ENCODE measurements around the gene CCDC74B.
"Not testable (repeated sequence)": the region's sequence is repeated elsewhere in the genome, so short reads cannot be mapped to it uniquely, and the experiment has no call there.

Gene CCDC74B

DNA sequence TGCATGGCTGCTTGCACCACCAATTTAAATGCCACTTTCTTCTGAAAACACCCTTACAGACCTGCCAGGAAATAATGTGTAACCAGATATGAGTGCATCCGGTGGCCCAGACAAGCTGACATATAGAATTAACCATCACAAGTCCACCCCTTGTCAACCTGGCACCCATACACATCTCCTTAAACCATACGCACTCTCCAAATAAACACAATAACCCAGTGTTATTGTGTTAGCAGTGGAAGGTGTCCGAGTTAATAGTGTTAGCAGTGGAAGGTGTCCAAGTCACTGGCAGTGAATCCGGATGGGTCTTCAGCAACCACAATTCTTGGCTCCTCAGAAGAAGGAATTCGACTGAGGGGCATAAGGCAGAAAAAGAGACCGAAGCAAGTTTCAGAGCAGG lies 3.6 kb upstream of the CCDC74B start:
- FAIRE-seq = not testable (repeated sequence)

DNA sequence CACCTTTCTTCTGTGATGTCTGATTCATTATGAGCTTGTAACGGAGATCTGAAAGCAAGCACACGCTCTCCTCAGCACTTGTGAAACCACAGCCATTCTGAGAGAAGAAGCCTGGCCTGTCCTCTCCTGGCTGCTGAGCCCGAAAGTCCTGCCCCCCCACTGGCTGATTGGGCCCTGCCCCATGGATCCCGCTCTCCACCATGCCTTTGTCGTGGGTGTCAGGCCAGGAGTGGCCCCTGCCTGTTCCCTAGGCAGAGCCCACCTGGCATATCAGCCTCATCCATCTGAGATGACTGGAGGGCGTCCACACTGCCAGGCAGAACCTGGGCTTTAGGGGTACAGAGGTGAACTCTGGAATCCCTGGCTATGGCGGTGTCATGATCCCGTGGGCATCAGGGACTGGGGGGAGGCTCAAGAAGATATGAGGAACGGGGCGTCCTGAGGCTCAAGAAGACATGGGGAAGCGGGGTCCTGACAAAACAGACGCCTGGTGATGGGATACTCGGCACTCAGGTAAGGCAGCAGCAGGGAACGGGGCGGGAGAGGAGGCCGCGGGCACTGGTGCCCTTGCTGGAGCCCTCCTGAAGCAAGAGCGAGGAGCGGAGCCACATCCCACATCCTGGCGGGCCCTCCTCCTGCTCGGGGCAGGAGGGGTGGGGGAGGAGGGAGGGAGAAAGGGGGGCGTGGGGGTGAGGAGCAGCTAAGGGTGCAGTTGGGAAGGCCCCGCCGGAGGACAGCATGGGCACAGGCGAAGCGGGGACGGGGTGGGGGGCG lies 1.5 kb downstream of the CCDC74B start:
- not testable (repeated sequence) for FAIRE-seq

DNA sequence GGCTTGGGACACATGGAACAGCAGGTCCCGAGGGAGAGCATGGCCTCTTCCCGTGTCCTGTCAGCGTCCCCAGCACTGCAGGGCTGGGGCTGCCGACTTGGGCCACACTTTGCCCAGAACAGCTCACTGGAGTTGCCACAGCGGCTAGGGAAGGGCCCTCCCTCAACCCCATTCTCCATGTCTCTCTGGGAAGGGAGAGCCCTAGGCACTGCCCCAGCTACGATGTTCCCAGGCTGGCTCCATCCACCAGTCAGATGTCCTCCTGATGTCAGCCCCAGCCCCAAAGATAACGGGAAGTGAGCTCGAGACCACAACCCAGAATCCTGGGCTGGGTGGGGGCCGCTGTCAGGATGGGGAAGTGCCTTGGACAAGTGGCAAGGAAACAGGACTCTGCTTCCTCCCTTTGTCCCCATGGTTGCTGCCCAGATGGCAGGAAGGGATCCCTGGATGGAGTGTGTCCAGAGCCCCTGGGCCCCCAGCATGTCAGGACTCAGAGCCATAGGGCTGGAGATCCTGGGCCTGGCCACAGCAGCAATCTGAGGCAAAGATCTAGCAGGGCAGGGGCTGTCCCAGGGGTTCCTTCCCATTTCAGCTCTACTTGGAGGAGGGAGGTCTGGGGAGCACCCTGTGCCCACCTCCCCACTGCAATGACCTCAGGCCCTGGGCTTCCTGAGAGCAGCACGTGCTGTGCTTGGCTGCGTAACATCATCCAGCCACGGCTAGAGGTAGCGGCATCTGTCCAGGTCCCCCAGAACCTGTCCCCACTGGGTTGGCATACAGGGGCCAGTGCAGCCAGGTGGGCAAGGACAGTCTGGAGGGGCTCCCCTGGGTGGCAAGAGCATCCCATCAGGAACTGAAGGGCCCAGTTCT lies 2.3 kb downstream of the CCDC74B start:
- FAIRE-seq = not testable (repeated sequence)

DNA sequence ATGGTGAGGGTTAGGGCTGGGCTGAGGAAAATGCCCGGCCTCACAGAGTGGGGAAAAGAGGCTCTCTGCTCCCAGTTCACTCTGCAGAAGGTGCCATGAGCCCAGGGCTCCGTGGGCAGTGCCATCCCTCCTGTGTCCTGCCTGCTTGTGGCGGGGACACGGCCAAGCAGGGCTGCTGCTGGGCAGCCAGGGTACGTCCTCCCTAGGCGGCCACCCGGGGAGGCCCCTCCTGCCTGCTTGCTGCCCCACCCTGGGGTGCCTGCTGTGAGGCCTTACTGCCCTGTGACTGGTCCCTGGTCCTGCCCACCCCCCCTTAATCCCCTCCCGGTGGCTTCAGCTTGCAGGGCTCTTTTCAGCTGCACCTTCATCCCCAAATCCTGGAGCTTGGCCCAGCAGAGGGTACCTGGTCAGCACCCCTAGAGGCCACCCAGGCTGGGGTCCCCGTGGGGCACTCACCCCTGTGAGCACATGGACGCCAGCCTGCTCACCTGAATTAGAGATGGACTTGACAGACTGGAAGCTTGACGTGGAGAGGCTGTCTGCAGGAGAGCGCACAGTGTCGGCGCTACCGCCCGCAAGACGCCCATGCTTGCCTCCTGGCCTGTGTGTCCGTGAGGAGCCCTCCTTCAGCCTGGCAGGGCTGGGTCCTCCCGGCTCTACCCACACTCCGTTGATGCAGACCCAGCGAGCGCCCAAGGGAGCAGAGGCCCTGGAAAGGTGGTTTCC lies 3.1 kb downstream of the CCDC74B start:
- not testable (repeated sequence) for FAIRE-seq

- not testable (repeated sequence) for FAIRE-seq
Observed at GRCh38 chr2:130141002-130141401, 3.9 kb downstream of the CCDC74B start.

DNA sequence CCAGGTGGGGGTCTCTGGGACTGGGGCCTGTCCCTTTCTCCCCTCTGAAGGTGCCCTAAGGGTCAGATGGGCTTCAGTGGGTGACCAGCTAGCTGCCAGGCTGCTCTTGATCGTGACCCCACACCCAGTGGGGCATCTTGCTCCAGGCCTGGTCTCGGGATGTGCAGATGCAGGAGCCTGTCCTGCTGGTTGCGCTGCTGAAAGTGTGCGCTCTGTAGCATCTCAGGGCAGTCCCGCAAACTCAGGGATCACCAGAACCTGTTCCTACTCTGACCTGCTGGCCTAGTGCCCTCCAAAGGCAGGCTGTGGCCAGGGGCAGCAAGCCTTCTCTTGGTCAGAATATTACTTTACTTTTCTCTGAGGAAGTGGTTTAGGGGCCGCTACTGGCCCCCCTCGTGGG lies 4.4 kb downstream of the CCDC74B start:
- not testable (repeated sequence) for FAIRE-seq

GRCh38 chr2:130139331-130140280 lies 5.3 kb downstream of the CCDC74B start:
- not testable (repeated sequence) for FAIRE-seq

DNA sequence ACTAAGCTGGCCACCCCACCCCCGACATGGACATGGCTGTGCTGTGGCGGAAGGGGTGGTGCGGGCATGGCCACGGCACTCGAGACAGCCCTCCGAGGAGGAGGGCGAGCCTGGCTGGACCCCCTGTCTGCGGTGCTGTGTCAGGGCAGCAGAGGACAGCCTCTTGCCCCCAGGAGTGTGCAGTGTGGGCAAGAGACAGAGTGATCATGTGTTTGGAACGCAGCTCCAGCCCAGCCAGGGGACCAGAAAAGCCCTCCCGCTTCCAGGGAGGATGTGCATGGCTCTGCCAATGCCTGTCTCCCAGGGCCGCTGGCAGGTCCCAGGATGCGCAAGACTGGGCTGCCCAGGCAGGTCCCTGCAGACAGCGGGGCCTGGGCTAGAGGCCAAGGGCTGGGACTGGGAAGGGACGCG lies 6.1 kb downstream of the CCDC74B start:
- FAIRE-seq = not testable (repeated sequence)

DNA sequence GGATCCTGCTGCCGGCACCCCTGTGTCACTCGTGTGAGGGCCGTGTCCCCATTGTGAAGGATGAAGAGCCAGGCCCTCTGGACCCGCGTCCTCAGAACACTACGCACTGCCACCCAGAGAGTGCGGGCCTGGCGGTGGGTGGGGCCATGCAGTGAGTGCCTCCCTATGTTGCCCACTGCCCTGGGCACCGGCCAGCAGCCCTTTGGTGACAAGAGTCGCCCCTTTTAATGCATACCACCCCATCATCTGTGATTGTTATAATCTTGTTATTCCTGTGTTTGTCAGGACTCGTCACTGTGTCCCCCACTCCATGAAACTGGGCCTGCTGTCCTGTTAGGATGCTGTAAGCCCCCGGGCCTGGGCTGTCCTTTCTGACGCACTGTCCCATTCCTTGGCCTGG lies 6.6 kb downstream of the CCDC74B start:
- not testable (repeated sequence) for FAIRE-seq

- FAIRE-seq = not testable (repeated sequence)
Observed at GRCh38 chr2:130137118-130137517, 7.8 kb downstream of the CCDC74B start.

DNA sequence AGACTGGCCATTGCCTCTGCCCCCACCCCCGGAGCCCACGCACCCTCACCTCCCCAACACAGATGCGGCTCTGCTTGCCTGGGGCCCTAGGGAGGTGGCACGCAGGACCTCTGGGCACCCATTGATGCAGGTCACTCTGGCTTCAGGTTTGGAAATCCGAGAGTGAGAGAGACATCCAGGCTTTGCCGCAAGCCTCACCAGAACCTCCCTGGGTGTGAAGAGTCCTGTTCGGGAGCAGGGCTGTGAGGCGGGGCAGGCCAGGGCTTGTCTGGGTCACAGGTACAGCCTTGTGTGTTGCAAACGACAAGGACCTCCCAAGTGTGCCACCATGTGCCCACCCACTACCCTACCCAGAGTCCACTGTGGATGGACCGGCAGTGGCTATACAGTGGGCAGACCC lies 8.4 kb downstream of the CCDC74B start:
- FAIRE-seq = not testable (repeated sequence)

GRCh38 chr2:130135692-130136541 lies 9.0 kb downstream of the CCDC74B start:
- FAIRE-seq = no peak

- not testable (repeated sequence) for FAIRE-seq
Observed at GRCh38 chr2:130129120-130129829, 15.6 kb downstream of the CCDC74B start, which contains the start of gene POTEF. POTEF (minus strand) TSS chr2:130129222; CDS start chr2:130120515, 8,707 bp downstream.

DNA sequence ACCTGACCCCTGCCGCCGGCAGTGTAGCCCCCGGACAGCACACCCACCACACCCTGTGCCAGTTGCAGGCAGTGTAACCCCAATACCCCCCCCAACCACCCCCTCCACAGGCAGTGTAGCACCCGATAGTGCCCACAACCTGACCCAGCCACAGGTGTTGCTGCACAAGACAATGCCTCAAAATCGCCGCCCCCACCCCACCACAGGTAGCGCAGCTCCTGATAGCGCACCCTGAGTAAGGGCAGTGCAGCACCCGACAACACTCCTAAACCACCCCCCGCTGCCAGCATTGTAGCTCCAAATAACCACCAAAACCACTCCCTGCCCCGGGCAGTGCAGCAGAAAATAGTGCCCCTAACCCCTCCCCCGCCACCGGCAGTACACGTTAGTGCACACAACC lies 16.4 kb downstream of the CCDC74B start:
- not testable (repeated sequence) for FAIRE-seq

GRCh38 chr2:130127726-130128125 lies 17.2 kb downstream of the CCDC74B start:
- FAIRE-seq = not testable (repeated sequence)

DNA sequence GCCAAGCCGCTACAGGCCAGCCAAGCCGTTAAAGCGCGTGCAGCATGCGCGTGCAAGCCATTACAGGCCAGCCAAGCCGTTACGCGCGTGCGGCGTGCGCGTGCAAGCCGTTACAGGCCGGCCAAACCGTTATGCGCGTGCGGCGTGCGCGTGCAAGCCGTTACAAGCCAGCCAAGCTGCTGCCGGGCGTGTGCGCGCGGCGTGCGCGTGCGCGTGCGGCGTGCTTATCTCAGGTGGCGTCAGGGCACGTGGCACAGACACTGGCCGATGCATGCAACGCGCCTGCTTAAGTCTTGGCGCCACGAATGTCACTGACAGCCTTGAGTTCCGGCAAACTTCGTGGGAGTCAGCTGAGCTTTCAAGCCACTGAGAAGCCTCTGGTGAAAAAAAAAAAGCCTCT lies 24.0 kb downstream of the CCDC74B start:
- FAIRE-seq = not testable (repeated sequence)

GRCh38 chr2:130102597-130103363 lies 42.1 kb downstream of the CCDC74B start:
- FAIRE-seq = not testable (repeated sequence)

All from A204.1 (cell line).